Endometrium (tissue), 2 donors: ENCODE measurements around the gene C16orf96.

Experiments
- FAIRE-seq: peaks from 2 replicates; lab custom pipeline; 2012; peaks lifted over from hg19 to GRCh38; lab: Jason Lieb, UNC
- donor health status: control.
- donor health status: control.

C16orf96 gene

GRCh38 chr16:4556112-4556511 lies at the start of gene C16orf96:
Gene C16orf96 (plus strand): TSS chr16:4556340. CDS start chr16:4556490, 150 bp downstream.
- no peak for FAIRE-seq

- FAIRE-seq, result no peak
These were observed 49.7 kb upstream of the C16orf96 start for GRCh38 chr16:4506450-4506849.

GRCh38 chr16:4507588-4508345 lies 48.4 kb upstream of the C16orf96 start:
- FAIRE-seq, result no peak

- no peak for FAIRE-seq
These were observed 47.3 kb upstream of the C16orf96 start for GRCh38 chr16:4508806-4509205.

GRCh38 chr16:4509420-4509819 lies 46.7 kb upstream of the C16orf96 start:
- FAIRE-seq, result no peak

- no peak for FAIRE-seq
These were observed 46.0 kb upstream of the C16orf96 start for GRCh38 chr16:4510131-4510530.

GRCh38 chr16:4510747-4511426 lies 45.3 kb upstream of the C16orf96 start:
- FAIRE-seq, result no peak

GRCh38 chr16:4511441-4512082 lies 44.6 kb upstream of the C16orf96 start:
- no peak for FAIRE-seq

- FAIRE-seq, result no peak
These were observed 43.7 kb upstream of the C16orf96 start for GRCh38 chr16:4512473-4512872.

GRCh38 chr16:4513086-4513860 lies 42.9 kb upstream of the C16orf96 start:
- no peak for FAIRE-seq

- no peak for FAIRE-seq
These were observed 42.3 kb upstream of the C16orf96 start for GRCh38 chr16:4513881-4514280.

GRCh38 chr16:4514606-4515005 lies 41.5 kb upstream of the C16orf96 start:
- no peak for FAIRE-seq

GRCh38 chr16:4515611-4516233 lies 40.4 kb upstream of the C16orf96 start:
- no peak for FAIRE-seq

GRCh38 chr16:4517812-4518680 lies 38.1 kb upstream of the C16orf96 start:
- no peak for FAIRE-seq

- no peak for FAIRE-seq
These were observed 36.7 kb upstream of the C16orf96 start for GRCh38 chr16:4519274-4520058.

GRCh38 chr16:4520913-4521312 lies 35.2 kb upstream of the C16orf96 start:
- FAIRE-seq, result no peak

- FAIRE-seq, result no peak
These were observed 34.0 kb upstream of the C16orf96 start for GRCh38 chr16:4522051-4522581.

- no peak for FAIRE-seq
These were observed 32.5 kb upstream of the C16orf96 start for GRCh38 chr16:4523686-4524085.

- FAIRE-seq, result no peak
These were observed 31.6 kb upstream of the C16orf96 start for GRCh38 chr16:4524571-4524970.

- no peak for FAIRE-seq
These were observed 31.1 kb upstream of the C16orf96 start for GRCh38 chr16:4525069-4525468.
